Nephron (organoid): ENCODE data around the gene LAMC2.
"Not testable (repeated sequence)": the region's sequence is repeated elsewhere in the genome, so short reads cannot be mapped to it uniquely, and the experiment has no call there.

ENCODE experiments used
- H3K27ac Mint-ChIP-seq, 3 experiments: 2 replicates each; pipeline ENCODE4 v1.8.0; 2020; ENCODE audit warnings: mixed read lengths in 3 of 3, mild to moderate bottlenecking in 2 of 3, moderate library complexity in 1 of 3
- H3K27me3 Mint-ChIP-seq: 2 replicates; pipeline ENCODE4 v1.8.0; 2021; ENCODE audit warnings: low read depth, mild to moderate bottlenecking, moderate library complexity, mixed read lengths
- H3K36me3 Mint-ChIP-seq: 2 replicates; pipeline ENCODE4 v1.8.0; 2020; ENCODE audit warnings: low read depth, mixed read lengths
- H3K4me1 Mint-ChIP-seq: 2 replicates; pipeline ENCODE4 v1.8.0; 2020; ENCODE audit warnings: mixed read lengths
- H3K4me3 Mint-ChIP-seq, 3 experiments: 2 replicates each; pipeline ENCODE4 v1.8.0; 2020; ENCODE audit warnings: mild to moderate bottlenecking in 3 of 3, mixed read lengths in 3 of 3, moderate library complexity in 2 of 3
- H3K9me3 Mint-ChIP-seq: 2 replicates; pipeline ENCODE4 v1.8.0; 2020; ENCODE audit warnings: mixed read lengths
- CTCF ChIP-seq, 3 experiments: fragments of 200-600 bp; sonication (generic); IDR thresholded peaks; one replicate each; pipeline ENCODE4 v1.5.0; 2021; ENCODE audit warnings: antibody characterized with exemption in 3 of 3; ENCODE audit not compliant: unreplicated experiment in 3 of 3

Gene LAMC2

DNA sequence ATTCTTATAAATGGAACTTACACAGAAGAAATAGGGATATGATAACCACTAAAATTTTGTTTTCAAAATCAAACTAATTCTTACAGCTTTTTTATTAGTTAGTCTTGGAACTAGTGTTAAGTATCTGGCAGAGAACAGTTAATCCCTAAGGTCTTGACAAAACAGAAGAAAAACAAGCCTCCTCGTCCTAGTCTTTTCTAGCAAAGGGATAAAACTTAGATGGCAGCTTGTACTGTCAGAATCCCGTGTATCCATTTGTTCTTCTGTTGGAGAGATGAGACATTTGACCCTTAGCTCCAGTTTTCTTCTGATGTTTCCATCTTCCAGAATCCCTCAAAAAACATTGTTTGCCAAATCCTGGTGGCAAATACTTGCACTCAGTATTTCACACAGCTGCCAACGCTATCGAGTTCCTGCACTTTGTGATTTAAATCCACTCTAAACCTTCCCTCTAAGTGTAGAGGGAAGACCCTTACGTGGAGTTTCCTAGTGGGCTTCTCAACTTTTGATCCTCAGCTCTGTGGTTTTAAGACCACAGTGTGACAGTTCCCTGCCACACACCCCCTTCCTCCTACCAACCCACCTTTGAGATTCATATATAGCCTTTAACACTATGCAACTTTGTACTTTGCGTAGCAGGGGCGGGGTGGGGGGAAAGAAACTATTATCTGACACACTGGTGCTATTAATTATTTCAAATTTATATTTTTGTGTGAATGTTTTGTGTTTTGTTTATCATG is 42.3 kb upstream of the LAMC2 start:
- no peak overlapping the region for H3K4me3 Mint-ChIP-seq
- H3K4me1 Mint-ChIP-seq: peaks cover 26% of the 10 kb centered on the region
- no peak overlapping the region for H3K27ac Mint-ChIP-seq

DNA sequence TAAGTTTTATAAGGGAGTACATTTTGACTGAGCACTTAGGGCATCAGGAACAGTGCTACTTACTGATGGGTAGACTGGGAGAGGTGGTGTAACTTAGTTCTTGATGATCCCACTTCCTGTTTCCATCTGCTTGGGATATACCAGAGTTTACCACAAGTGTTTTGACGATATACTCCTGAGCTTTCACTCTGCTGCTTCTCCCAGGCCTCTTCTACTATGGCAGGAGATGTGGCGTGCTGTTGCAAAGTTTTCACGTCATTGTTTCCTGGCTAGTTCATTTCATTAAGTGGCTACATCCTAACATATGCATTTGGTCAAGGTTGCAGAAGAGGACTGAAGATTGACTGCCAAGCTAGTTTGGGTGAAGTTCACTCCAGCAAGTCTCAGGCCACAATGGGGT is 41.3 kb upstream of the LAMC2 start:
- peaks cover 42% of the 10 kb centered on the region for H3K36me3 Mint-ChIP-seq
- no peak overlapping the region for H3K4me3 Mint-ChIP-seq
- no peak for TF ChIP-seq CTCF (IDR thresholded peaks at IDR 0.05; ENCODE audit: unreplicated experiment in 3 of 3)
- no peaks in the 10 kb centered on the region for H3K9me3 Mint-ChIP-seq
- no peaks in the 10 kb centered on the region for H3K27me3 Mint-ChIP-seq
- no peak overlapping the region for H3K27ac Mint-ChIP-seq
- peaks cover 24% of the 10 kb centered on the region for H3K4me1 Mint-ChIP-seq

More for the DNA sequence above, 42.3 kb upstream of the LAMC2 start:
- no peak for TF ChIP-seq CTCF (IDR thresholded peaks at IDR 0.05; ENCODE audit: unreplicated experiment in 3 of 3)
- H3K27me3 Mint-ChIP-seq: no peaks in the 10 kb centered on the region
- no peaks in the 10 kb centered on the region for H3K9me3 Mint-ChIP-seq
- peaks cover 48% of the 10 kb centered on the region for H3K36me3 Mint-ChIP-seq

- H3K9me3 Mint-ChIP-seq: no peaks in the 10 kb centered on the region
- H3K4me3 Mint-ChIP-seq: no peak overlapping the region
Measured at GRCh38 chr1:183147735-183148134, 38.3 kb upstream of the LAMC2 start.

GRCh38 chr1:183148599-183148998 is 37.5 kb upstream of the LAMC2 start:
- H3K27me3 Mint-ChIP-seq: no peaks in the 10 kb centered on the region
- H3K9me3 Mint-ChIP-seq: no peaks in the 10 kb centered on the region
- H3K27ac Mint-ChIP-seq: peak overlapping the region; percentile 6 to 65 (median 35)
- H3K4me1 Mint-ChIP-seq: peaks cover 11% of the 10 kb centered on the region
- H3K36me3 Mint-ChIP-seq: peaks cover 9% of the 10 kb centered on the region
- no peak for TF ChIP-seq CTCF (IDR thresholded peaks at IDR 0.05; ENCODE audit: unreplicated experiment in 3 of 3)
- H3K4me3 Mint-ChIP-seq: no peak overlapping the region

More at GRCh38 chr1:183147735-183148134, 38.3 kb upstream of the LAMC2 start:
- no peaks in the 10 kb centered on the region for H3K27me3 Mint-ChIP-seq
- H3K36me3 Mint-ChIP-seq: peaks cover 18% of the 10 kb centered on the region
- no peak overlapping the region for H3K27ac Mint-ChIP-seq
- TF ChIP-seq CTCF (IDR thresholded peaks at IDR 0.05; ENCODE audit: unreplicated experiment in 3 of 3): no peak
- H3K4me1 Mint-ChIP-seq: peaks cover 11% of the 10 kb centered on the region

DNA sequence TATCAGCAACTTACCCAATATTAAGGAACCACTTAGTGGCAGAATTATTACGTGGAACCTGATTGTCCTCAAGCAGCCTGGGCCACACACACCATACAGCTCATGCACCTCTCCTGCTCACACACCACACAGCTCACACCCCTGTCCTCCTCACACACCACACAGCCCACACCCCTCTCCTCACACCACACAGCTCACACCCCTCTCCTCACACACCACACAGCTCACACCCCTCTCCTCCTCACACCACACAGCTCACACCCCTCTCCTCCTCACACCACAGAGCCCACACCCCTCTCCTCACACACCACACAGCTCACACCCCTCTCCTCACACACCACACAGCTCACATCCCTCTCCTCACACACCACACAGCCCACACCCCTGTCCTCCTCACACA is 36.8 kb upstream of the LAMC2 start:
- TF ChIP-seq CTCF (IDR thresholded peaks at IDR 0.05; ENCODE audit: unreplicated experiment in 3 of 3): no peak
- peaks cover 4% of the 10 kb centered on the region for H3K36me3 Mint-ChIP-seq
- H3K9me3 Mint-ChIP-seq: no peaks in the 10 kb centered on the region
- H3K27ac Mint-ChIP-seq: peak overlapping the region in 1 of 3 experiments; percentile 32
- H3K27me3 Mint-ChIP-seq: no peaks in the 10 kb centered on the region
- no peak overlapping the region for H3K4me3 Mint-ChIP-seq
- peaks cover 11% of the 10 kb centered on the region for H3K4me1 Mint-ChIP-seq

DNA sequence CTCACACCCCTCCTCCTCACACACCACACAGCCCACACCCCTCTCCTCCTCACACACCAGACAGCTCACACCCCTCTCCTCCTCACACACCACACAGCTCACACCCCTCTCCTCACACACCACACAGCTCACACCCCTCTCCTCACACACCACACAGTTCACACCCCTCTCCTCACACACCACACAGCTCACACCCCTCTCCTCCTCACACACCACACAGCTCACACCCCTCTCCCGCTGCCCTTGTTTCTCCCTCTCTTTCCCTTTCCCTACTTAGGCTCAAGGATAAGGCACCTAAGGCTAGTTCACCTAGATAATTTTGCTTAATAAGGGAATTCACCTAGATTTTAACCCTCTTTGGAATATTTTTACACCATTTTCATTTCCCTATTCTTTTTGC is 36.0 kb upstream of the LAMC2 start:
- H3K9me3 Mint-ChIP-seq, H3K4me3 Mint-ChIP-seq, H3K27ac Mint-ChIP-seq, H3K27me3 Mint-ChIP-seq, H3K36me3 Mint-ChIP-seq: not testable (repeated sequence)
- peaks cover 11% of the 10 kb centered on the region for H3K4me1 Mint-ChIP-seq
